Stimulated activated CD8-positive, alpha-beta memory T cell treated with anti-CD3 and anti-CD28 coated beads, Interleukin-12 subunit alpha, Interleukin-12 subunit beta, amount 100 ng/mL, for 1 hour (primary cell): Measurements from ENCODE around the gene TPO.

Experiments used
- DNase-seq: peaks from one replicate; pipeline ENCODE4 v3.0.0-alpha.2; 2020; ENCODE audit warnings: low read depth

The TPO gene

GRCh38 chr2:1584691-1585485 is 171.6 kb downstream of the TPO start:
- no peak for DNase-seq

GRCh38 chr2:1585635-1586034 is 172.4 kb downstream of the TPO start:
- DNase-seq, result no peak

GRCh38 chr2:1586251-1586922 is 173.1 kb downstream of the TPO start:
- no peak for DNase-seq

GRCh38 chr2:1586923-1587840 is 173.9 kb downstream of the TPO start:
- DNase-seq, result no peak

- no peak for DNase-seq
Measured at GRCh38 chr2:1588051-1588977, 175.1 kb downstream of the TPO start.

- DNase-seq, result no peak
Measured at GRCh38 chr2:1588978-1589621, 175.8 kb downstream of the TPO start.

GRCh38 chr2:1590596-1591460 is 177.6 kb downstream of the TPO start:
- DNase-seq, result no peak

GRCh38 chr2:1591461-1591770 is 178.2 kb downstream of the TPO start:
- DNase-seq, result no peak
